HAP-1 (cell line): ENCODE results near the gene RNF19B.

Source experiments
- DNase-seq, 2 experiments: peaks; one replicate each; pipeline ENCODE4 v3.0.0-alpha.2; 2016 to 2020; ENCODE audit warnings: low spot score in 2 of 2
- H3K27me3 ChIP-seq: fragments of 250-450 bp; sonication (Bioruptor Pico); 2 replicates; pipeline ENCODE4 v1.5.1; 2020; ENCODE audit warnings: low read depth, mild to moderate bottlenecking, moderate library complexity
- H3K36me3 ChIP-seq: fragments of 250-450 bp; sonication (Bioruptor Pico); replicated peaks from 2 replicates; pipeline ENCODE4 v1.5.1; 2020; ENCODE audit warnings: mild to moderate bottlenecking
- H3K4me1 ChIP-seq: fragments of 250-450 bp; sonication (Bioruptor Pico); 2 replicates; pipeline ENCODE4 v1.5.1; 2020; ENCODE audit warnings: mild to moderate bottlenecking
- H3K4me3 ChIP-seq: fragments of 250-450 bp; sonication (Bioruptor Pico); 2 replicates; pipeline ENCODE4 v1.5.1; 2020; ENCODE audit warnings: mild to moderate bottlenecking, moderate library complexity
- H3K9me3 ChIP-seq: fragments of 250-450 bp; sonication (Bioruptor Pico); 2 replicates; pipeline ENCODE4 v1.5.1; 2020; ENCODE audit warnings: mild to moderate bottlenecking, moderate library complexity
- in situ Hi-C: fragments of 300-500 bp; cut with MboI; formaldehyde crosslinking; loops from 3 replicates; pipeline ENCODE4 v1.14.3; 2020; ENCODE audit warnings: low sequenced_read_pairs, inconsistent platforms, mixed read lengths

RNF19B gene

DNA sequence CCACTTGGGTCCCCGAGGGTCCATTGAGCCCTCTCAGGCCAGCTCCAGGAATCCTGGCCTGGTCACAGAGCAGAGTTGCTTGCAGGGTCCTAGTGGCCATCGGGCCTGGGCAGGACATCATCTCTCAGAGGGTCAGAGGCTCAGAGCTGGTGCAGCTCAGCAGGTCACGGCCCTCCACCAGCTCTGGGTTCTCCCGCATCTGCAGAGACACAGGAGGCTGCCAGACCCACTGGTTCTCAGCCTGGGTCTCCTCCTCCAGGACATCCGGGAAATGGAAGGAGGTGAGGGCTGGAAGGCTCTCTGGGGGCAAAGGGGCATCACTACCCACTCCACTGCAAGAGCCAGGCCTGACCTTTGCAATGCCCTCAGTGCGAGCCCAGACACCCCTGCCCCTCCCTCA lies 69.9 kb downstream of the RNF19B start:
- in situ Hi-C loops, result no loop called here
- Histone ChIP-seq H3K4me1 (peaks cover 6% of the 10 kb centered on the region), H3K27me3 (peaks cover 3% of the 10 kb centered on the region; the same call in 1 of the 2 replicates), H3K36me3 (no peaks in the 10 kb centered on the region), H3K9me3 (no peaks in the 10 kb centered on the region; the same call in 1 of the 2 replicates), H3K4me3 (no peak overlapping the region)
- DNase-seq, result no peak

DNA sequence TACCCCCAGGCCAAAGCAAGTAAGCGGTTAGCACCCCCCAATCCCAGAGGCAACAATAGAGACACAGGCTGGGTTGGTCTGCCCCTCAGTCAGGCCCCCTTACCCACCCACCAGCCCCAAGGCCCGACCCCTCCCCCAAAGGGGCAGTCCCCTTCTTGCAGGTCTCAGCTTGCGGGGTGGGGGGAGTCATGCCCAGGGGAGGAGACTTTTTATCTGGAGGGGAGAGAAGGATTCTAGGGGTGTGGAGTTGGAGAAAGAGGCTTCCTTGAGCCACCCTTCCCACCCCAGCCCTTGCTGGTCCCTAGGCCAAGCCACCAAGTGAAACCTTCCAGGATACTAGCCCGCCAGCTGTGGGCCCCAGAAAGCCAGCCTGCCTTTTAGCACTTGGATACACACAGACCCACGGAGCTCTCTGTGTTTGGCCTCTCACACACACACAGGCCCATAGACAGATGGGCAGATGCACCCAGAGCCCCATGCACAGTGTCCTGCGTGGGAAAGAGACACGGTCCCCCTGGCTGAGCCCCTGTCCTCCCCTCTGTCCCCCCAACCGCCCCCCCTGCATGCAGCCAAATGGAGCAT lies 70.5 kb downstream of the RNF19B start:
- peak overlapping the region; percentile 45 for H3K4me3 ChIP-seq
- H3K4me1 ChIP-seq, result peaks cover 6% of the 10 kb centered on the region
- no peaks in the 10 kb centered on the region for H3K36me3 ChIP-seq
- in situ Hi-C loops, result no loop called here
- no peak for DNase-seq
- no peaks in the 10 kb centered on the region; the same call in 1 of the 2 replicates for H3K9me3 ChIP-seq
- peaks cover 3% of the 10 kb centered on the region; the same call in 1 of the 2 replicates for H3K27me3 ChIP-seq

DNA sequence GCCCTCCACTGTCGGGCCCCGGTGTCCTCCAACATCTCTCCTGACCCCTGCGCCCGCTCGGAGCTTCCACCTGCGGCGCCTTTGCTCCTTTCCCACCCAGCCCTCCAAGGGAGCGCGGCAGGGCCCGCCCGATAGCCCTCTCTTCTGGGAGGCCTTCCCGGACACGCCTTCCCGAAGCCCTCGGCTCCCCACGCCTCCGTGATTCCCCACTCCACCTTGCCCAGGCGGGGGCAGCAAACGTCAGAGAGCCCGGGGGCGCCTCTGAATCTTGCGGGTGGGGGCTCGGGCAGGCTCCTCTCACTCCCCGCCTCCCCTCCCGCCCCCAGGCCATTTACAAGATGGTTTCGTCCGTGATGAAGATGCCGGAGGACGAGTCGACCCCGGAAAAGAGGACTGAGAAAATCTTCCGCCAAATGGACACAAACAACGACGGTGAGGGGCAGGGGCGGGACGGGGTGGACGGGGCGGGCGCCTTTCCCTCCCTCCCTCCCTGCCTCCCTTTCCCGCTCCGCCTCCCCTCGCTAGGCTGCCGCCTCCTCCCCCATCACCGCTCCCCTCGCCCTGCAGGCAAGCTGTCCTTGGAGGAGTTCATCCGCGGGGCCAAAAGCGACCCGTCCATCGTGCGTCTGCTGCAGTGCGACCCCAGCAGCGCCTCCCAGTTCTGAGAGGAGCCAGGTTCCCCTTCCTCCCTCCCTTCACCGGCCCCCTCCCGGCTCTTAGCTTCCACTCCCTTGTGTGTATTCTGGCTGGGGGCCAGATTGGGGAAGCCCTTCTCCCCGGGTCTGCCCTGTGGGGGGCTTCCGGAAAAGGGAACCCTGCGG lies 71.2 kb downstream of the RNF19B start:
- Histone ChIP-seq H3K4me1 (peaks cover 6% of the 10 kb centered on the region), H3K27me3 (peaks cover 3% of the 10 kb centered on the region; the same call in 1 of the 2 replicates), H3K36me3 (no peaks in the 10 kb centered on the region), H3K9me3 (no peaks in the 10 kb centered on the region; the same call in 1 of the 2 replicates), H3K4me3 (peak overlapping the region; percentile 45)
- in situ Hi-C loops, result no loop called here
- DNase-seq, result peak; percentile 36 to 85

DNA sequence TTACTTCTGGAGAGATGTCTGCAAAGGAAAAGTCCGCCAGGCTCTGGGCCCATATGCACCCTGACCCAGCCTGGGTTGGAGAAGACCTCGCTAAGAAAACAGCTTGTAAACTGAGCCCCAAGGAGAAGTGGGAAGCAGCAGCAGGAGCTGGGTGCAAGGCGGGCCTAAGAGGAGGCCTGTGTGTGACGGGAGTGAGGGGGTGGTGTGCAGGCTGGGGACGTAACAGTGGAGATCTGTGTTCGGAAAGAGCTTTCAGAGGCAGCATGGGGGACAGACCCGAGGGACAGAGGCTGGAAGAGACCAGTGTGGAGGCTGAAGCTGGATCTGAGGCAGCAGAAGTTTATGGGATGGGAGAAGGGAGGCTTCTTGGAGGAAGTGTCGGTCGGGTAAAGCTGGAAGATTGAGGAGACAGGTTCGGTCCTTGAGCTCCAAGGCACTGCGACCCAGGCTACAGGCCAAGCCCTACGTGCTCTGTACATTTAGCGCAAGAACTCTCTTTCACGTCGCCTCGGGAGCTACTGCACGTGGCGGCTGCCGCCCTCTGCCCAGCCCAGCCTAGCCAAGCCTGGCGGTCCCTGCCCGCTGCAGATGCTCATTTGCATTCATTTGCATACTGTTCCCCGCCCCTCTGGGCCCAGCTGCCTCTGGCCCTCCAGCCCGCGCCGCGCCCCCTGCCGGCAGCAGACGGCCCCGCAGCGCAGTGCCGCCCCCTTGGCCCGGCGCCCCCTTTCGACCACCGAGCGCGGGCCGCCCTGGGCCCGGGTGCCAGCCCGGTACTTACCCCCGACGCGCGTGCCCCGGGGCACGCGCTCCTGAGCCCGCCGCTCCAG lies 72.0 kb downstream of the RNF19B start:
- no peaks in the 10 kb centered on the region; the same call in 1 of the 2 replicates for H3K9me3 ChIP-seq
- peak overlapping the region; percentile 45 for H3K4me3 ChIP-seq
- peaks cover 6% of the 10 kb centered on the region for H3K4me1 ChIP-seq
- in situ Hi-C loops, result no loop called here
- DNase-seq, result peak; percentile 52 to 91
- H3K36me3 ChIP-seq, result no peaks in the 10 kb centered on the region
- peaks cover 3% of the 10 kb centered on the region; the same call in 1 of the 2 replicates for H3K27me3 ChIP-seq

DNA sequence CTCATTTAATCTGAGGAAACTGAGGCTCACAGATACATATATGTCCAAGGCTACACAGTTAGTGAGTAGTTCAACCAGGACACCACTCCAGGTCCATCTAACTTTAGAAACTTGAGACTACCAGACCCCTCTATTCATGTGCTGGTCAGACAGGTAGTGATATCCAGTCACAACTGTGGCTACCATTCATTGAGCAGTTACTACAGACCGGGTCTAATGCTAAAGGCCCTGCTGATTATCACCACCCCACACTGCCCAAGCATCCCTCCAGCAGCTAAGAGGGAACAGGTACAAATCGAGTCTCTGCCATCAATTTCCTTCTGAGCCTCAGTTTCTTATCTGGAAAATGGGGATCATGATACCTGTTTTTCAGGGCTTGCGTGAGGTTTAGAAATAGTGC lies 73.0 kb downstream of the RNF19B start:
- H3K4me3 ChIP-seq, result no peak overlapping the region
- no peaks in the 10 kb centered on the region for H3K36me3 ChIP-seq
- H3K27me3 ChIP-seq, result peaks cover 13% of the 10 kb centered on the region
- H3K4me1 ChIP-seq, result peaks cover 6% of the 10 kb centered on the region
- no peak for DNase-seq
- H3K9me3 ChIP-seq, result no peaks in the 10 kb centered on the region; the same call in 1 of the 2 replicates
- in situ Hi-C loops, result no loop called here

DNA sequence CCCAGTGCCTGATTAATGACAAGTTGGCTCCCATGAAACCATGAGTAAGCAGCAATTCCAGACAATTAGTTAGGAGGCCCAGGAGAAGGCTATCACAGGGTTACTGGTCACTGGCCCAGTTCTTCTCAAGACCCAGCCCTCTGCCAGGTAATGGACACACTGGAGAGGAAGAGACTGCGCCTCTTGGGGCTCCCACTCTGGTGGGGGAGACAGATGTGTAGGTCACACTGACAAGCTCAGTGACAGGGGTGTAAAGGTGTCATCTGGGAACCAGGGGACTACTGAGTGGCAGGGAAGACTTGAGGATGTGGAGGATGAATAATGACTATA lies 73.4 kb downstream of the RNF19B start:
- H3K27me3 ChIP-seq, result peaks cover 13% of the 10 kb centered on the region
- H3K36me3 ChIP-seq, result no peaks in the 10 kb centered on the region
- no peaks in the 10 kb centered on the region; the same call in 1 of the 2 replicates for H3K9me3 ChIP-seq
- no peak overlapping the region for H3K4me3 ChIP-seq
- peaks cover 6% of the 10 kb centered on the region for H3K4me1 ChIP-seq
- in situ Hi-C loops, result no loop called here
- DNase-seq, result no peak

DNA sequence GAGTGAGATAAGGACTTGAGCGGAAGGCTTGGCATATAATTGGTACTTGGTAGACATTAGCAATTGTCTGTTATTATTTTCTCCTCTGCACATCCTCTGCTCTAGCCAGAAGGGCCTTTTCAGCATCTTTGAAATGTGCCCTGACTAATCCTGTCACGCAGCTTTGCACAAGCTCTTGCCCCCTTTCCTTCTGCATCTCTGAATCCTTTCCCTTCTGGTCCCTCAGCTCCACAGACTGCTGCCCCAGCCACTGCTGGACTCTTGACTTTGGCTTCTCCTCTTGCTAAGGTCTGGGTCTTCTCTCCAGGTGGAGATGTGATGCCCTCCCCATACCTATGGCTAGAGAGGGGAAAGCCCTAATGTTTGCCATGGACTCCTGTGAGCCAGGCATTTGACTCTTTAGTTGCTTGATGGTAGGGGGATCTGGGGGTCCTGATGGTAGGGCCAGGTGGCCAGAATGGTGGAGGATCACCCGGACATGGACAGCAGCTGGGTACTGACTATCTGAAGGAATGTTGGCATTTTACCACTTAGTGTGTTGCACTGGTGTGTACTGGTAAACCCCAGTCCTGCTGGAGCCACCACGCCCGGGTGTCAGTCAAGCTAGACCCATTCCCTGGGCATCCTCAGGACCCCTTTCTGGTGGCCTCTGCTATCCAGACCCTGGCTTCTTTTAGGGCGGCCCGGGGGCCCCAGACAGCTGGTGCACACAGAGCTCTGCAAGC lies 73.9 kb downstream of the RNF19B start:
- in situ Hi-C loops, result no loop called here

DNA sequence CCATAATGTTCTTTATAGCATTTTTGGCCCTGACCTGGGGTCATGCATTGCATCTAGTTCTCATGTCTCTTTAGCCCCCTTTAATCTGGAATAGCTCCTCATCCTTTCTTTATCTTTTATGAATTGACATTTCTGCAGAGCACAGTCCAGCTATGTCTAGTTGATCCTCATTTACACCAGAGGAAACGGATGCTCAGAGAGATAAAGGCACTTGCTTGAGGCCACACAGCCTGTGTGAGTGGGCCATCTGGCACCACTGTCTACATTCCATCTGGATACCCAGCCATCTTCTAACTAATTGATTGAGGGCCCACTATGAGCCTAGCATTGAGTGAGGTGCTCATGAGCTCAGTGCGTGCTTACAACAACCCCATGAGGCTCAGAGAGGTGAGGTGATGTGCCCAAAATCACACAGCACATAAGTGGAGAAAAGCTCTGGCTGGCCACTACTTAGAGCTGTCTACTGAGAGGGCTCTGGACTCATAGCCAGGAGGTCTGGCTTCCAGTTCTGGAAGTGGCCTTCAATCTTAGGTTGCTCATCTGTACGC lies 74.8 kb downstream of the RNF19B start:
- H3K27me3 ChIP-seq, result peaks cover 27% of the 10 kb centered on the region
- in situ Hi-C loops, result no loop called here

More for the DNA sequence above, 73.9 kb downstream of the RNF19B start:
- DNase-seq, result no peak
- no peak overlapping the region for H3K4me3 ChIP-seq
- H3K27me3 ChIP-seq, result peaks cover 18% of the 10 kb centered on the region
- H3K9me3 ChIP-seq, result no peaks in the 10 kb centered on the region; the same call in 1 of the 2 replicates
- peaks cover 6% of the 10 kb centered on the region for H3K4me1 ChIP-seq
- no peaks in the 10 kb centered on the region for H3K36me3 ChIP-seq

DNA sequence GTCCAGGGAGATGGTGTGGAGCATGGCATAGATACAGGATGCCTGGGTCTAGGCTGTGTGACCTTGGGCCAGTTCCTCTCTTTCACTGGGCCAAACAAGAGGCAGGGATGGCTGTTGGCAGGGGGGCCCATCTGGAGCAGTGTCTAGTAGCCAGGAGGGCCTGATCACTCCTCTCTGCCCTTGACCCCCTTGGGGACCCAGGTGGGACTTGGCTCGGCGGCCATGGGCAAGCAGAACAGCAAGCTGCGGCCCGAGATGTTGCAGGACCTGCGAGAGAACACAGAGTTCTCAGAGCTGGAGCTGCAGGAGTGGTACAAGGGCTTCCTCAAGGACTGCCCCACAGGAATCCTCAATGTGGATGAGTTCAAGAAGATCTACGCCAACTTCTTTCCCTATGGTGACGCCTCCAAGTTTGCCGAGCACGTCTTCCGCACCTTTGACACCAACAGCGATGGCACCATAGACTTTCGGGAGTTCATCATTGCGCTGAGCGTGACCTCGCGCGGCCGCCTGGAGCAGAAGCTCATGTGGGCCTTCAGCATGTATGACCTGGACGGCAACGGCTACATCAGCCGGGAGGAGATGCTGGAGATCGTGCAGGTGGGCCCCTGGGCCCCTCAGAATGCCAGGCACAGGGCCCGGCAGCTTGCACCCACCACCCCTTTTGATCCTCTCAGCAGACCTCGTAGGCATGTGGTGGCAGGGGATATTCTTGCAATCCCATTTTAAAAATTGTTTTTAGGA lies 75.8 kb downstream of the RNF19B start:
- in situ Hi-C loops, result no loop called here
- Histone ChIP-seq H3K4me3 (no peak overlapping the region), H3K36me3 (no peaks in the 10 kb centered on the region), H3K4me1 (peaks cover 6% of the 10 kb centered on the region), H3K27me3 (peaks cover 27% of the 10 kb centered on the region), H3K9me3 (no peaks in the 10 kb centered on the region; the same call in 1 of the 2 replicates)
- DNase-seq, result no peak

More for the DNA sequence above, 74.8 kb downstream of the RNF19B start:
- Histone ChIP-seq H3K36me3 (no peaks in the 10 kb centered on the region), H3K9me3 (no peaks in the 10 kb centered on the region; the same call in 1 of the 2 replicates), H3K4me1 (peaks cover 6% of the 10 kb centered on the region), H3K4me3 (no peak overlapping the region)
- DNase-seq, result no peak

DNA sequence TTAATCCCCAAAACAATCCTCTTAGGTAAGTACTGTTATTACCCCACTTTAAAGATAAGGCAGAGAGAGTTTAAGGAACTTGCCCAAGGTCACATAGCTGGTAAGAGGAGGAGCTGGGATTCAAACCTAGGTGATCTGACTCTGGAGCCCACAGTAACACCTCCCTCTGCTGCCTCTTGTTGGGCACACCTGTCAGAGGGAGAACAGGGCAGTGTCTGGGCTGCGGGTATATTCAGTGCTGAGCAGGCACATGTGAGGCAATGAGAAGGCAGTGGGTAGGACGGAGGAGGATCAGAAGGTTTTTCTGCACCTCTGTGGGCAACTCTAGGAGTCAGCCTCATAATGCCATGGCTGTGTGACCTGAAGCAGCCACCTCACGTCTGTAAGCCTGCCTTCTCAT lies 76.5 kb downstream of the RNF19B start:
- Histone ChIP-seq H3K4me3 (no peak overlapping the region), H3K4me1 (peaks cover 6% of the 10 kb centered on the region), H3K36me3 (no peaks in the 10 kb centered on the region), H3K27me3 (peaks cover 27% of the 10 kb centered on the region), H3K9me3 (no peaks in the 10 kb centered on the region; the same call in 1 of the 2 replicates)
- in situ Hi-C loops, result no loop called here
- DNase-seq, result no peak

DNA sequence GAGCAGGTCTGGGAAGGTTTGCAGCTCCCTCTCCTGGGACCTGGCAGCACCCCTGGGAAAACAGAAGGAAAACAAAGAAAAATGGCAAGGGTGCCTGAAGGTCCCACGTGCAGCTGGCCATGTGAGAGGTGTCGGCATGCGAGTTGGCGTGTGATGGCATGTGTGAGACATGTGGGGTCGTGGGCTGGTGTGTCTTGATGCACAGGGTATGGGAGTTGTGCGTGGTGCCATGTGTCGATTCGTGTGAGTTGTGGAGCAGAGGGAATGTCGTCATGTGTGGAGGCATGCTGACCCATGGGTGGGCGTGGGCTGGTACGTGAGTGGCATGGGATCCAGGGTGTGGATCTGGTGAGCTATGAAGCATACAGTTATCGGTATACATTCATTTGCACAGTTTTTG lies 77.0 kb downstream of the RNF19B start:
- H3K36me3 ChIP-seq, result no peaks in the 10 kb centered on the region
- no peaks in the 10 kb centered on the region; the same call in 1 of the 2 replicates for H3K9me3 ChIP-seq
- H3K4me3 ChIP-seq, result no peak overlapping the region
- H3K27me3 ChIP-seq, result peaks cover 27% of the 10 kb centered on the region
- DNase-seq, result no peak
- in situ Hi-C loops, result no loop called here
- peaks cover 4% of the 10 kb centered on the region for H3K4me1 ChIP-seq

DNA sequence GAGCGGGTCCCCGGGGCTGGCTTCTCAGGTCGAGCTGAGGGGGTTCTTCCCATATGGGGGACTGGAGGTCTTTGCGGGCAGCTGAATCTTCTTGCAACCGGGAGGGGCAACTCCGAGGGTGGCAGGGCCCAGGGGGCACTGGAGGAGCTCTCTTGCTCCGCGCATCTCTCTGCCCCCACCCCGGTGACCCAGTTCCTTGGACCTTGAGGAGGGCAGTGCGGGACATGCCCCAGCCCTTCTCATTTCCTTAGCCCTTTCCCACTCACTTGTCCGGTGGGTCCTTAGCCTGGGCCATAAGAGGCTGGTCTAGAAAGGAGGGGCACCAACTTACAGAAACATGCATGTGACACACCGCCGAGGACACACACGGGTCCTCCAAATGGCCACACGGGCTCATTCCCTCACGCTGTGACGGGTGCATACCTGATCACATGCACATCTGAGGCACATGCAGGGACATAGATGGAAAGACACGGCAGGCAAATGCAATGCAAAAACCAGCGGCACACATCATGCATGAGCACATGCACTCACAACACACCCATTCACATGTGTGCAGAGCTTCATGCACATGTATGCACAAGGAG lies 77.7 kb downstream of the RNF19B start:
- no peaks in the 10 kb centered on the region for H3K4me1 ChIP-seq
- in situ Hi-C loops, result no loop called here
- no peak for DNase-seq
- H3K36me3 ChIP-seq, result no peaks in the 10 kb centered on the region
- H3K4me3 ChIP-seq, result no peak overlapping the region
- H3K9me3 ChIP-seq, result no peaks in the 10 kb centered on the region
- peaks cover 27% of the 10 kb centered on the region for H3K27me3 ChIP-seq
